Esophagus (tissue), 2 donors: ENCODE data around the gene ADIRF. TPM values are rescaled to one million over a fixed set of nuclear protein-coding genes. Genes with fewer than 3 reads are reported as not detected.
"Not testable (repeated sequence)": the region's sequence is repeated elsewhere in the genome, so short reads cannot be mapped to it uniquely, and the experiment has no call there.

Experiments used
- H3K27ac ChIP-seq, 2 donors: one replicate each; pipeline ENCODE4 v1.5.1; 2013; ENCODE audit warnings: low read depth in 2 of 2, mild to moderate bottlenecking in 2 of 2, inconsistent platforms in 1 of 2, low read length in 1 of 2, moderate library complexity in 1 of 2
- H3K27me3 ChIP-seq, 2 donors: one replicate each; pipeline ENCODE4 v1.6.1; 2013; ENCODE audit warnings: low read length in 2 of 2, control low read depth in 1 of 2, mild to moderate bottlenecking in 1 of 2; ENCODE audit not compliant: insufficient read depth in 2 of 2, control insufficient read depth in 1 of 2
- H3K36me3 ChIP-seq, 2 donors: one replicate each; pipeline ENCODE4 v1.6.1; 2013; ENCODE audit warnings: low read length in 1 of 2; ENCODE audit not compliant: control insufficient read depth in 2 of 2, insufficient read depth in 2 of 2
- H3K4me1 ChIP-seq, 2 donors: one replicate each; pipeline ENCODE4 v1.6.1; 2013; ENCODE audit warnings: low read length in 1 of 2; ENCODE audit not compliant: control insufficient read depth in 2 of 2, insufficient read depth in 2 of 2
- H3K4me3 ChIP-seq, 2 donors: one replicate each; pipeline ENCODE4 v1.5.1; 2013; ENCODE audit warnings: low read length in 2 of 2, mild to moderate bottlenecking in 2 of 2, low read depth in 1 of 2, moderate library complexity in 1 of 2
- H3K9me3 ChIP-seq, 2 donors: one replicate each; pipeline ENCODE4 v1.6.1; 2013; ENCODE audit warnings: mild to moderate bottlenecking in 2 of 2, low read depth in 1 of 2, low read length in 1 of 2, moderate library complexity in 1 of 2; ENCODE audit not compliant: control insufficient read depth in 2 of 2, insufficient read depth in 1 of 2
- WGBS, 2 donors: extraction: QIAGEN DNeasy Blood & Tissue Kit; methylation state at CpG; one replicate each; pipeline ENCODE4 v1.1.7; 2013; 5-methylcytosine and 5-hydroxymethylcytosine counted together
- polyA plus RNA-seq, 2 donors: library from polyadenylated mRNA; stranded (reverse); fragments of 200-250 nt; gene quantifications; one replicate each; pipeline ENCODE4 v1.2.3, GENCODE V29; 2013
- donor health status: healthy with polysubstance abuse.
- donor health status: Bipolar disorder and iron deficiency.

ADIRF gene
- polyA plus RNA-seq: 100 to 1,000 TPM; 104 to 437 TPM

- H3K27ac ChIP-seq: peak within 1 kb of the TSS; percentile 98
- WGBS, 2 donors: 7 to 14% methylated on average over 49 to 59 of the region's 59 CpGs
- peak within 1 kb of the TSS; percentile 53 to 60 for H3K4me3 ChIP-seq
- no peaks in the 10 kb centered on the region for H3K36me3 ChIP-seq
- no peaks in the 10 kb centered on the region for H3K27me3 ChIP-seq
- no peaks in the 10 kb centered on the region for H3K9me3 ChIP-seq
- peaks cover 14 to 44% of the 10 kb centered on the region in 2 donors for H3K4me1 ChIP-seq
Observed at GRCh38 chr10:86968271-86968993, at the start of gene ADIRF. Gene ADIRF (plus strand): TSS chr10:86968482. CDS start chr10:86968545, 63 bp downstream.

- no peak overlapping the region for H3K27ac ChIP-seq
- H3K9me3 ChIP-seq: no peaks in the 10 kb centered on the region
- 67 to 68% methylated on average over 9 of the region's 9 CpGs for WGBS, 2 donors
- H3K4me3 ChIP-seq: no peak overlapping the region
- no peaks in the 10 kb centered on the region for H3K4me1 ChIP-seq
- H3K36me3 ChIP-seq: peaks cover 0 to 9% of the 10 kb centered on the region in 2 donors
- H3K27me3 ChIP-seq: no peaks in the 10 kb centered on the region
Observed at GRCh38 chr10:86922553-86922961, 45.7 kb upstream of the ADIRF start.

DNA sequence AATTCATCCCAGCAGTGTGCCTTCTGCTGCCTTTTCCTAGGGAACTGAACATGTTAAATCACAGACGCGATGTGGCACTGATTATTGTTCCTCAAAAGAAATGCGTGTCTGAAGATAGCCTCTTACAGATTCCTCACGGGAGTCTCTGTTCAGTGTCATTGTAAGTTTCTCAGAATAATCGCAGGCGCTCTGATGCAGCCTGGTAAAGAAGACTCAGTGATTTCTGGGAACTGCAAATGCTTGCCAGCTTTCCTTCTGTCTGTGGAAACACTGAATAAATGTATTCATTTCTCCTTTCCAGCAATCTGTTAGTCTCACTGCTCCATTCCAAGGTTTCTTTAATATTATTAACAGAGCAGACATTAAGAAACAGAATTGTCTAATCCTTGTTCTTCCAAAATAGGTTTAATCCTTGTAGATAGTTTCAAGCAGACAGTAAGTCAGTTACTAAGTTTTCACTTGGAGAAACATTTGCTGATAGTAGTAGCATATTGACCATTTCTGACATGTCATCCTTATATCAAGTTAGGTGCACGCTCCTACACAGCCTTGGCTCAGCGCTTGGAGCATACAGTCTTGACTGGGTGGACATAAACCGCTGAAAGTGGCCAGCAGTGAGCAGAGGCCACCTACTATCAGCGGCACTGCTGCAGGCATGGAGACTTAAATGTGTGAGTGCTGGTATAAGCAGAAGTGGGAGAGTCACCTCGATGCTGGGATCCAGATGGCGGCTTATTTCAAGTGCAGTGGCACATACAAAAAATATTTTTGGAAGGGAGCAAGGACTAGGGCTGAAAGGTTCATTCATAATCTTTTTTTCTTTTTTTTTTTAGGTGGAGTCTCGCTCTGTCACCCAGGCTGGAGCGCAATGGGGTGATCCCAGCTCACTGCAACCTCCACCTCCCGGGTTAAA lies 38.6 kb upstream of the ADIRF start:
- Histone ChIP-seq H3K27ac (no peak overlapping the region), H3K4me3 (no peak overlapping the region), H3K4me1 (no peaks in the 10 kb centered on the region), H3K27me3 (no peaks in the 10 kb centered on the region), H3K9me3 (no peaks in the 10 kb centered on the region), H3K36me3 (no peaks in the 10 kb centered on the region)
- WGBS, 2 donors: 86 to 91% methylated on average over 15 of the region's 15 CpGs

DNA sequence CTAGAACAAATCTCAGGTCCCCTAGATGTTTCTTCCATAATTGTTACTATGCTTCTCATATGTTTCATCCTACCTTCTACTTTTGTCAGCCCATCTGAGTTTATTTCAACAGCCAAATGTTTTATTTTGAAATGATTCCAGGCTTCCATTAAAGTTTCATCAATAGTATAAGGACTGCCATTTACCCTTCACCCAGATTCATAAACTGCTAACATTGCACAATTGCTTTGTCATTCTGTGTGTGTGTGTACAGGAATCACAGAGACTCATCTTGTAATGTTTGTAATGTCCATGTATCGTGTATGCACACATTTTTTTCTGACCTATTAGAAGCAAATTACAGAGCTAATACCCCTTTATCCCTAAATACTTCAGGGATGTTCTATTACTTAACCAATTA lies 36.4 kb upstream of the ADIRF start:
- Histone ChIP-seq H3K4me1 (no peaks in the 10 kb centered on the region), H3K27ac (no peak overlapping the region), H3K36me3 (no peaks in the 10 kb centered on the region), H3K27me3 (no peaks in the 10 kb centered on the region), H3K4me3 (no peak overlapping the region), H3K9me3 (no peaks in the 10 kb centered on the region)
- WGBS, 2 donors: 71 to 76% methylated on average over 1 of the region's 1 CpG

GRCh38 chr10:86932674-86933073 lies 35.6 kb upstream of the ADIRF start:
- Histone ChIP-seq H3K27me3 (no peaks in the 10 kb centered on the region), H3K4me3 (no peak overlapping the region), H3K27ac (no peak overlapping the region), H3K4me1 (no peaks in the 10 kb centered on the region), H3K36me3 (no peaks in the 10 kb centered on the region), H3K9me3 (no peaks in the 10 kb centered on the region)
- 80 to 82% methylated on average over 2 of the region's 2 CpGs for whole genome bisulfite sequencing, 2 donors

- 76 to 79% methylated on average over 6 of the region's 6 CpGs for WGBS, 2 donors
Observed at GRCh38 chr10:86934162-86934711, 34.0 kb upstream of the ADIRF start.

GRCh38 chr10:86936661-86937501 lies 31.4 kb upstream of the ADIRF start:
- 75 to 79% methylated on average over 13 of the region's 13 CpGs for WGBS, 2 donors
- H3K9me3 ChIP-seq: no peaks in the 10 kb centered on the region
- no peaks in the 10 kb centered on the region for H3K36me3 ChIP-seq
- no peaks in the 10 kb centered on the region for H3K27me3 ChIP-seq
- peak overlapping the region in 1 of 2 donors; percentile 5 for H3K27ac ChIP-seq
- no peak overlapping the region for H3K4me3 ChIP-seq
- H3K4me1 ChIP-seq: peaks cover 2 to 3% of the 10 kb centered on the region in 2 donors

More at GRCh38 chr10:86934162-86934711, 34.0 kb upstream of the ADIRF start:
- not testable (repeated sequence) for H3K27ac ChIP-seq, H3K4me1 ChIP-seq, H3K36me3 ChIP-seq, H3K4me3 ChIP-seq, H3K27me3 ChIP-seq, H3K9me3 ChIP-seq

DNA sequence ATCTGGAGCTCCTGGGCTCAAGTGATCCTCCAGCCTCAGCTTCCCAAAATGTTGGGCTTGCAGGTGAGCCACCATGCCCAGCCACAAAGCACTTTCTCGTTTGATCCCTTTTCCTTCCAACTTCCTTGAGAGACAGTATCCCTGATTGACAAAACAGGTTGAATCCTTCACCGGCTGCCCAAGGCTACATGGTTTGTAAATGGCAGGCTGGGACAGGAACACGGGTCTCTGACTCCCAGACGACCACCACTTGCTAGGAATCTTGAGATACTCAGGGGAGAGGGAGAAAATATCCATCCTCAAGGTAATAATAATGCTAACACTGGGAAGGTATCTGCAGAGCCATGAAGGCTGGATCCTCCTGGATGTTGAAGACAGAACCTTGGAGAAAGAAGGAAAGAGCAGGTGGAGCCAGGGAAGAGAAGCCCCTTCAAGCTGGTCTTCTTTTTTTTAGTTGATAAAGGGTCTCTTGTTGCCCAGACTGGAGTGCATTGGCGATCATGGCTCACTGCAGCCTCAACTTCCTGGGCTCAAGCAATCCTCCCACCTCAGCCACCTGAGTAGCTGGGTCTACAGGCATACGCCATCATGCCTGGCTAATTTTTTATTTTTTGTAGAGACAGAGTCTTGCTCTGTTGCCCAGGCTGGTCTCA lies 30.7 kb upstream of the ADIRF start:
- no peak overlapping the region for H3K4me3 ChIP-seq
- WGBS, 2 donors: 67 to 70% methylated on average over 6 of the region's 6 CpGs
- H3K9me3 ChIP-seq: no peaks in the 10 kb centered on the region
- peaks cover 2 to 7% of the 10 kb centered on the region in 2 donors for H3K4me1 ChIP-seq
- no peaks in the 10 kb centered on the region for H3K36me3 ChIP-seq
- H3K27me3 ChIP-seq: no peaks in the 10 kb centered on the region
- no peak overlapping the region for H3K27ac ChIP-seq
